ENCODE results near the gene ASAP2.

Gene ASAP2

GRCh38 chr2:9410108-9410507, 203.5 kb downstream of the ASAP2 start:
- DNase-seq, result no peak

GRCh38 chr2:9412781-9413180, 206.2 kb downstream of the ASAP2 start:
- DNase-seq, result no peak

GRCh38 chr2:9415516-9416169, 209.0 kb downstream of the ASAP2 start:
- DNase-seq, result no peak

- no peak for DNase-seq
These were observed 209.8 kb downstream of the ASAP2 start for GRCh38 chr2:9416267-9416961.

- no peak for DNase-seq
These were observed 210.3 kb downstream of the ASAP2 start for GRCh38 chr2:9416962-9417316.

GRCh38 chr2:9417725-9418124, 211.1 kb downstream of the ASAP2 start:
- no peak for DNase-seq

GRCh38 chr2:9418746-9419145, 212.1 kb downstream of the ASAP2 start:
- no peak for DNase-seq

- DNase-seq, result no peak
These were observed 212.9 kb downstream of the ASAP2 start for GRCh38 chr2:9419541-9419940.

GRCh38 chr2:9420495-9420894, 213.9 kb downstream of the ASAP2 start:
- no peak for DNase-seq

GRCh38 chr2:9422321-9423099, 215.9 kb downstream of the ASAP2 start:
- peak; percentile 81 for DNase-seq

- DNase-seq, result peak; percentile 98
These were observed 216.7 kb downstream of the ASAP2 start, which contains the start of the genes CPSF3 and ITGB1BP1 for GRCh38 chr2:9423100-9423921. Gene CPSF3, plus strand, starts transcription at chr2:9423654. Its CDS starts 120 bp downstream, at chr2:9423774. Gene ITGB1BP1, minus strand, starts transcription at chr2:9423528. Its CDS starts 4,831 bp downstream, at chr2:9418697.

- DNase-seq, result no peak
These were observed 217.3 kb downstream of the ASAP2 start for GRCh38 chr2:9423922-9424272.

- no peak for DNase-seq
These were observed 218.0 kb downstream of the ASAP2 start for GRCh38 chr2:9424447-9425164.

GRCh38 chr2:9428965-9429577, 222.5 kb downstream of the ASAP2 start:
- DNase-seq, result no peak

GRCh38 chr2:9430316-9431293, 224.0 kb downstream of the ASAP2 start:
- DNase-seq, result no peak

- DNase-seq, result no peak
These were observed 227.9 kb downstream of the ASAP2 start for GRCh38 chr2:9434489-9434888.

GRCh38 chr2:9439536-9439935, 232.9 kb downstream of the ASAP2 start:
- DNase-seq, result no peak

GRCh38 chr2:9440058-9440727, 233.6 kb downstream of the ASAP2 start:
- DNase-seq, result no peak

- no peak for DNase-seq
These were observed 234.9 kb downstream of the ASAP2 start for GRCh38 chr2:9441556-9441955.

- DNase-seq, result no peak
These were observed 236.9 kb downstream of the ASAP2 start for GRCh38 chr2:9443526-9443925.

Measured in activated CD8-positive, alpha-beta memory T cell treated with anti-CD3 and anti-CD28 coated beads, Interleukin-2, amount 50 U/mL, for 48 hours (primary cell).